Effector memory CD8-positive, alpha-beta T cell (primary cell): ENCODE results near the gene METTL16.
"Not testable (repeated sequence)": the region's sequence is repeated elsewhere in the genome, so short reads cannot be mapped to it uniquely, and the experiment has no call there.

Experiments
- ATAC-seq: fragments of 150-1000 bp; cut with Tn5 transposase; replicated peaks from 2 replicates; pipeline ENCODE4 v1.10.0; 2021; ENCODE audit warnings: mild to moderate bottlenecking, moderate library complexity
- DNase-seq, 3 experiments: peaks; one replicate each; pipeline ENCODE4 v3.0.0; 2021
- H3K27ac Mint-ChIP-seq, 2 donors: one replicate each; pipeline ENCODE4 v1.8.0; 2022; ENCODE audit warnings: mild to moderate bottlenecking in 2 of 2, mixed read lengths in 2 of 2, moderate library complexity in 2 of 2
- H3K27me3 Mint-ChIP-seq, 2 donors: one replicate each; pipeline ENCODE4 v1.8.0; 2022; ENCODE audit warnings: mixed read lengths in 2 of 2
- H3K36me3 Mint-ChIP-seq: one replicate; pipeline ENCODE4 v1.8.0; 2022; ENCODE audit warnings: mild to moderate bottlenecking, moderate library complexity, mixed read lengths; ENCODE audit not compliant: insufficient read depth
- H3K4me1 Mint-ChIP-seq, 2 donors: one replicate each; pipeline ENCODE4 v1.8.0; 2022; ENCODE audit warnings: low read depth in 2 of 2, mixed read lengths in 2 of 2
- H3K4me3 Mint-ChIP-seq, 2 donors: one replicate each; pipeline ENCODE4 v1.8.0; 2022; ENCODE audit warnings: mild to moderate bottlenecking in 2 of 2, mixed read lengths in 2 of 2, moderate library complexity in 2 of 2
- H3K9me3 Mint-ChIP-seq, 2 donors: one replicate each; pipeline ENCODE4 v1.8.0; 2022; ENCODE audit warnings: mixed read lengths in 2 of 2

Gene METTL16

GRCh38 chr17:2531243-2531954, 19.7 kb upstream of the METTL16 start:
- H3K4me1 Mint-ChIP-seq, DNase-seq, H3K9me3 Mint-ChIP-seq, H3K36me3 Mint-ChIP-seq, H3K27me3 Mint-ChIP-seq: not testable (repeated sequence)
- Mint-ChIP-seq H3K4me3 (peak overlapping the region; percentile 48 to 59), H3K27ac (peak overlapping the region in 1 of 2 donors; percentile 51)
- peak; percentile 21 for ATAC-seq

DNA sequence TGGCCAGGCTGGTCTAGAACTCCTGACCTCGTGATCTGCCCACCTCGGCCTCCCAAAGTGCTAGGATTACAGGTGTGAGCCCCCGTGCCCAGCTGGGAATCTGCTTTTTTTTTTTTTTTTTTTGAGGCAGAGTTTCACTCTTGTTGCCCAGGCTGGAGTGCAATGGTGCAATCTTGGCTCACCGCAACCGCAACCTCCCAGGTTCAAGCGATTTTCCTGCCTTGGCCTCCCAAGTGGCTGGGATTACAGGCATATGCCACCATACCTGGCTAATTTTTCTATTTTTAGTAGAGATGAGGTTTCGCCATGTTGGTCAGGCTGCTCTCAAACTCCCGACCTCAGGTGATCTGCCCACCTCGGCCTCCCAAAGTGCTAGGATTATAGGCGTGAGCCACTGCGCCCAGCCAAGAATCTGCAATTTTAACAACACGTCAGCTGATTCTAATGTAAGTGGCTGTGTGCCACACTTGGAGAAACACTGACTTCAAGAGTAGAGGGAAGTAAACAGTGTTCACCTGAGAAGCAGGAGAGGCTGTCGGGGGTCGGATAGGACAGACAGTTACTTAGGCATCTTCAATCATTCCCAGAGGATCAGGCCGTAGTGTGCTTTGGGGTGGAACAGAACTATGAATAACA, 10.2 kb upstream of the METTL16 start:
- not testable (repeated sequence) for ATAC-seq
- peaks cover 0 to 12% of the 10 kb centered on the region in 2 donors for H3K27me3 Mint-ChIP-seq

GRCh38 chr17:2521257-2521656, 9.6 kb upstream of the METTL16 start:
- Mint-ChIP-seq H3K4me1 (no peaks in the 10 kb centered on the region), H3K36me3 (no peaks in the 10 kb centered on the region), H3K27ac (no peak overlapping the region), H3K9me3 (no peaks in the 10 kb centered on the region), H3K27me3 (peaks cover 0 to 12% of the 10 kb centered on the region in 2 donors), H3K4me3 (no peak overlapping the region)
- ATAC-seq (no peak), DNase-seq (no peak)

More for the DNA sequence above, 10.2 kb upstream of the METTL16 start:
- H3K4me3 Mint-ChIP-seq, DNase-seq, H3K4me1 Mint-ChIP-seq, H3K36me3 Mint-ChIP-seq, H3K9me3 Mint-ChIP-seq, H3K27ac Mint-ChIP-seq: not testable (repeated sequence)

DNA sequence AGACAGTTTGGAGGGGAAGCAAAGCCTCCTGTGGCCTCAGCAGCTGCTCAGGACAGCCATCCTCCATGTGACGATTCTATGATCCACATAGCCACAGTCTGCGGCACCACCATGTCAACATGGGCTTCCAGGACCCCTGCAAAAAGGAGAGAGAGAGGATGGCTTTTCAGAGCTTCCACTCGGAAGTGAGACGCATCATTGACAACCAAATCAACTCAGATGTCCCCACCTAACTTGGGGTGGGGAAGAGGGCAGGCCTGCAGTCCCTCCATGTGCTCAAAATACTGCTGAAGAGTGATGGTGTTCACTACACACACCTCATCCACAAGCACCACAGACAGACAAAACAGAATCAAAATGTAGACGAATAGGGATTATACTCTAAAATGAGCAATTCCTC, 5.9 kb upstream of the METTL16 start:
- ATAC-seq = no peak
- no peak overlapping the region for H3K4me3 Mint-ChIP-seq
- no peaks in the 10 kb centered on the region for H3K9me3 Mint-ChIP-seq
- H3K36me3 Mint-ChIP-seq = no peaks in the 10 kb centered on the region
- H3K27me3 Mint-ChIP-seq = no peaks in the 10 kb centered on the region
- H3K4me1 Mint-ChIP-seq = no peaks in the 10 kb centered on the region
- no peak for DNase-seq
- no peak overlapping the region for H3K27ac Mint-ChIP-seq

DNA sequence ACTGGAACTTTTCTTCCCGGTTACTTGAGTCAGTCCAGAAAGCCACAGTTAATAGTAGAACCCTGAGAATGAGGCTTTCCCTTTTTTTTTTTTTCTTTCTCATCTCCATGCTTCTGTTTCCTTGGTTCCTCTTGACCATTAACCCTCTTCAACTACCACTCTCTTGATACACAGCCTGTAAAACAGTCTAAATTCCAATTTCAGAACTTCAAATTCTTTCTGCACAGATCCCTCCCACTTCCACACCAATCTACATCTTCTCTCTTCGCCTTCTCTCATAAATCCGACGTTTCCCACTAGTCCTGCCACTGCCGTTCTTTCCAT, 588 bp downstream of the METTL16 start:
- DNase-seq (no peak), ATAC-seq (no peak)
- Mint-ChIP-seq H3K36me3 (no peaks in the 10 kb centered on the region), H3K27ac (no peak overlapping the region), H3K9me3 (no peaks in the 10 kb centered on the region), H3K4me1 (peaks cover 9 to 12% of the 10 kb centered on the region in 2 donors), H3K4me3 (no peak overlapping the region), H3K27me3 (no peaks in the 10 kb centered on the region)

DNA sequence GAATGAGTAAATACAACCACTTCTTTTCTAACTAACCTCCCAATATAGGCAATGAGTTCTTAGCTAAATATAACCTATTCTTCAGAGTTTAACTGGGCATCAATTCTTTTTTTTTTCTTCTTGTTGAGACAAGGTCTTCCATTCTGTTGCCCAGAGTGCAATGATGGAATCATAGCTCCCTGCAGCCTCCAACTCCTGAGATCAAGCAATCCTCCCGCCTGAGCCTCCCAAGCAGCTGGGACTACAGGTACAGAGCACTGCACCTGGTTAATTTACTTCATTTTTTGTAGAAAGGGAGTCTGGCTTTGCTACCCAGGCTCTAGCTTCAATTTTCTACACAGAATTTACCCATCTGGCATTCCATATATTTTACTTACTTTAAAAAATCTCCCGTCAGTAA, 1.1 kb downstream of the METTL16 start:
- Mint-ChIP-seq H3K27me3 (no peaks in the 10 kb centered on the region), H3K4me1 (peaks cover 14% of the 10 kb centered on the region in 2 donors), H3K4me3 (no peak overlapping the region), H3K9me3 (no peaks in the 10 kb centered on the region), H3K27ac (no peak overlapping the region), H3K36me3 (no peaks in the 10 kb centered on the region)
- ATAC-seq = no peak
- no peak for DNase-seq

GRCh38 chr17:2508035-2508434, 3.7 kb downstream of the METTL16 start:
- H3K27me3 Mint-ChIP-seq = no peaks in the 10 kb centered on the region
- DNase-seq (no peak), ATAC-seq (no peak)
- no peak overlapping the region for H3K4me3 Mint-ChIP-seq
- no peaks in the 10 kb centered on the region for H3K36me3 Mint-ChIP-seq
- H3K4me1 Mint-ChIP-seq = peaks cover 17 to 25% of the 10 kb centered on the region in 2 donors
- H3K27ac Mint-ChIP-seq = peak overlapping the region; percentile 0 to 23
- no peaks in the 10 kb centered on the region for H3K9me3 Mint-ChIP-seq

DNA sequence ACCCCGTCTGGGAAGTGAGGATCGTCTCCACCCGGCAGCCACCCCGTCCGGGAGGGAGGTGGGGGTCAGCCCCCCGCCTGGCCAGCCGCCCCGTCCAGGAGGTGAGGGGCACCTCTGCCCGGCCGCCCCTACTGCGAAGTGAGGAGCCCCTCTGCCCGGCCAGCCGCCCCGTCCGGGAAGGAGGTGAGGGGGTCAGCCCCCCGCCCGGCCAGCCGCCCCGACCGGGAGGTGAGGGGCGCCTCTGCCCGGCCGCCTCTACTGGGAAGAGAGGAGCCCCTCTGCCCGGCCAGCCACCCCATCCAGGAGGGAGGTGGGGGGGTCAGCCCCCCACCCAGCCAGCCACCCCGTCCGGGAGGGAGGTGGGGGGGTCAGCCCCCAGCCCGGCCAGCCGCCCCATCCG, 4.7 kb downstream of the METTL16 start:
- not testable (repeated sequence) for H3K27ac Mint-ChIP-seq, H3K27me3 Mint-ChIP-seq, H3K9me3 Mint-ChIP-seq, H3K4me3 Mint-ChIP-seq, H3K36me3 Mint-ChIP-seq, DNase-seq, ATAC-seq
- H3K4me1 Mint-ChIP-seq = peaks cover 19 to 33% of the 10 kb centered on the region in 2 donors

DNA sequence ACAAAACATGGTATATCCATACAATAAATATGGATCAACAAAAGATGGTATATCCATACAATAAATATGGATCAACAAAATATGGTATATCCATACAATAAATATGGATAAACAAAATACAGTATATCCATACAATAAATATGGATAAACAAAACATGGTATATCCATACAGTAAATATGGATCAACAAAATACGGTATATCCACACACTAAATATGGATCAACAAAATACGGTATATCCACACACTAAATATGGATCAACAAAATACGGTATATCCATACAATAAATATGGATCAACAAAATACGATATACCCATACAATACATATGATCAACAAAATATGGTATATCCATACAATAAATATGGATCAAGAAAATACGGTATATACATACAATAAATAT, 8.1 kb downstream of the METTL16 start:
- Mint-ChIP-seq H3K27me3 (no peaks in the 10 kb centered on the region), H3K9me3 (no peaks in the 10 kb centered on the region), H3K27ac (no peak overlapping the region), H3K4me3 (no peak overlapping the region), H3K36me3 (peaks cover 24% of the 10 kb centered on the region), H3K4me1 (peaks cover 11 to 30% of the 10 kb centered on the region in 2 donors)
- ATAC-seq (no peak), DNase-seq (no peak)

DNA sequence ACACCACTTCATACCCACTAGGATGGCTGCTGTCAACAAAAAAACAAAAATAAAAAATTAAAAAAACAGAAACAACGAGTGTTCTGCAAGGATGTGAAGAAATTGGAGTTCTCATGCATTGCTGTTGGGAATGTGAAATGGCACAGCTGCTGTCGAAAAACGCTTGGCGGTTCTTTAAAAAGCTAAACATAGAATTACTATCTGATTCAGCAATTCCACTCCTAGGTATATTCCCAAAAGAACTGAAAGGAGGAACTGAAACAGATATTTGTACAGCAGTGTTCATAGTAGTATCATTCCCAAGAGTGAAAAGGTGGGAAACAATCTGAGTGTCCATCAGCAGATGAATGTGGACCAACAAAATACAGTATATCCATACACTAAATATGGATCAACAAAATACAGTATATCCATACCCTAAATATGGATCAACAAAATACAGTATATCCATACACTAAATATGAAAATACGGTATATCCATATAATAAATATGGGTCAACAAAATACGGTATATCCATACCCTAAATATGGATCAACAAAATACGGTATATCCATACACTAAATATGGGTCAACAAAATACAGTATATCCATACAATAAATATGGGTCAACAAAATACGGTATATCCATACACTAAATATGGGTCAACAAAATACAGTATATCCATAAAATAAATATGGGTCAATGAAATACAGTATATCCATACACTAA, 8.7 kb downstream of the METTL16 start:
- ATAC-seq (no peak), DNase-seq (no peak)
- Mint-ChIP-seq H3K27me3 (no peaks in the 10 kb centered on the region), H3K9me3 (no peaks in the 10 kb centered on the region), H3K27ac (no peak overlapping the region), H3K4me3 (no peak overlapping the region), H3K4me1 (peaks cover 7 to 26% of the 10 kb centered on the region in 2 donors), H3K36me3 (peaks cover 24% of the 10 kb centered on the region)

GRCh38 chr17:2500446-2500845, 11.2 kb downstream of the METTL16 start:
- Mint-ChIP-seq H3K27me3 (no peaks in the 10 kb centered on the region), H3K27ac (no peak overlapping the region), H3K4me3 (no peak overlapping the region), H3K4me1 (peaks cover 4 to 19% of the 10 kb centered on the region in 2 donors), H3K36me3 (peaks cover 37% of the 10 kb centered on the region), H3K9me3 (no peaks in the 10 kb centered on the region)
- ATAC-seq (no peak), DNase-seq (no peak)

GRCh38 chr17:2489286-2489685, 22.4 kb downstream of the METTL16 start:
- H3K27me3 Mint-ChIP-seq, H3K27ac Mint-ChIP-seq, DNase-seq, H3K4me1 Mint-ChIP-seq, ATAC-seq, H3K9me3 Mint-ChIP-seq, H3K4me3 Mint-ChIP-seq: not testable (repeated sequence)
- peaks cover 25% of the 10 kb centered on the region for H3K36me3 Mint-ChIP-seq

- Mint-ChIP-seq H3K4me3 (no peak overlapping the region), H3K36me3 (peaks cover 13% of the 10 kb centered on the region), H3K4me1 (peaks cover 13 to 18% of the 10 kb centered on the region in 2 donors), H3K27me3 (no peaks in the 10 kb centered on the region), H3K9me3 (no peaks in the 10 kb centered on the region), H3K27ac (no peak overlapping the region)
- ATAC-seq (no peak), DNase-seq (no peak)
Measured at GRCh38 chr17:2487306-2487705, 24.4 kb downstream of the METTL16 start.

DNA sequence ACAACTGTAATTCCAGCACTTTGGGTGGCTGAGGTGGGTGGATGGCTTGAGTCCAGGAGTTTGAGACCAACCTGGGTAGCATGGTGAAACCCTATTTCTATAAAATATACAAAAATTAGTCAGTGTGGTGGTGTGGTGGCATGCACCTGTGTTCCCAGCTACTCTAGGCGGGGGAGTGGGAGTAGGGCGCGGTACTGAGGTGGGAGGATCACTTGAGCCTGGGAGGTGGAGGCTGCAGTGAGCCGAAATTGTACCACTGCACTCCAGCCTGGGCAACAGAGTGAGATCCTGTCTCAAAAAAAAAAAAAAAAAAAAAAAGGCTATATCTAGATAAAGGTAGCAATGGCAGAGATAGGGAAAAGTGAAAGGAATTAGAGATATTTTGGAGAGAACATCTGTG, 25.0 kb downstream of the METTL16 start:
- not testable (repeated sequence) for H3K27ac Mint-ChIP-seq, H3K4me3 Mint-ChIP-seq, DNase-seq, H3K9me3 Mint-ChIP-seq, ATAC-seq, H3K36me3 Mint-ChIP-seq, H3K27me3 Mint-ChIP-seq
- peaks cover 16 to 24% of the 10 kb centered on the region in 2 donors for H3K4me1 Mint-ChIP-seq
